Vagina (tissue), 2 donors: ENCODE data around the gene PCYOX1L.
"Not testable (repeated sequence)": the region's sequence is repeated elsewhere in the genome, so short reads cannot be mapped to it uniquely, and the experiment has no call there.

Source experiments
- CTCF ChIP-seq, 3 experiments: fragments of 450-650 bp in 2 of 3; fragments of 200-600 bp in 1 of 3; sonication (generic) in 1 of 3; IDR thresholded peaks; one replicate each; pipeline ENCODE4 v1.5.1; 2017 to 2019; ENCODE audit warnings: antibody characterized with exemption in 3 of 3, mild to moderate bottlenecking in 2 of 3, moderate library complexity in 2 of 3
- POLR2A ChIP-seq, 2 donors: fragments of 450-650 bp; IDR thresholded peaks; one replicate each; pipeline ENCODE4 v1.6.1; 2017; ENCODE audit warnings: antibody characterized with exemption in 2 of 2, mild to moderate bottlenecking in 2 of 2, moderate library complexity in 2 of 2
- POLR2AphosphoS5 ChIP-seq, 2 donors: sonication (generic); formaldehyde crosslinking; IDR thresholded peaks; one replicate each; pipeline ENCODE4 v1.9.0; 2017; ENCODE audit warnings: antibody characterized with exemption in 2 of 2, mild to moderate bottlenecking in 2 of 2, low read depth in 1 of 2; ENCODE audit not compliant: insufficient read depth in 1 of 2

- TF ChIP-seq CTCF (IDR thresholded peaks at IDR 0.05); POLR2AphosphoS5 (IDR thresholded peaks at IDR 0.05; ENCODE audit: insufficient read depth in 1 of 2, low read depth in 1 of 2); POLR2A (IDR thresholded peaks at IDR 0.05): not testable (repeated sequence)
These were observed 41.0 kb downstream of the PCYOX1L start for GRCh38 chr5:149398747-149399266.
